K562 (cell line): ENCODE results near the gene CCDC85C. TPM values are rescaled to one million over a fixed set of nuclear protein-coding genes. Genes with fewer than 3 reads are reported as not detected.

Experiments used
- ATAC-seq: fragments of 200-7000 bp; cut with Tn5 transposase; 3 replicates; pipeline ENCODE4 v1.9.1; 2020; ENCODE audit warnings: moderate library complexity
- BruUV-seq: library from RNA; stranded (reverse); fragments of 400-500 nt; replicated peaks from 2 replicates; lab custom pipeline; 2021; lab: Mats Ljungman, UMichigan
- CTCF ChIA-PET: fragments of 300-600 bp; formaldehyde crosslinking; extraction: SDS; loops from one replicate; lab custom pipeline; 2021; ENCODE audit warnings: low intra/inter-chr PET ratio; lab: Yijun Ruan, JAX
- POLR2A ChIA-PET: fragments of 300-600, 350-650 bp; sonication (Branson Sonifier 250); formaldehyde crosslinking; extraction: SDS; loops from one replicate; lab custom pipeline; 2021; ENCODE audit warnings: antibody characterized with exemption, inconsistent platforms; lab: Yijun Ruan, JAX
- DNase-seq, 4 experiments: peaks; one replicate each; pipeline versions ENCODE4 v3.0.0 to v3.0.0-alpha.2; 2011 to 2018; ENCODE audit warnings: low spot score in 3 of 4, mixed read lengths in 3 of 4; ENCODE audit errors: extremely low read depth in 1 of 4
- FAIRE-seq: peaks from 2 replicates; lab custom pipeline; 2011; peaks lifted over from hg19 to GRCh38; lab: Jason Lieb, UNC
- H2AFZ ChIP-seq: 2 replicates; pipeline ENCODE4 v1.6.0; 2011; ENCODE audit warnings: low read depth, low read length, control low read depth, inconsistent platforms
- H3K27ac ChIP-seq: fragments of 200-600 bp; 3 replicates; pipeline ENCODE4 v1.8.0; 2011; ENCODE audit warnings: low read depth, mild to moderate bottlenecking, control low read depth, inconsistent platforms, low read length, moderate library complexity, mixed read lengths; ENCODE audit errors: extremely low read depth
- H3K27me3 ChIP-seq, 2 experiments: fragments of 300-600 bp in 1 of 2; 2 replicates in 1 of 2; 3 replicates in 1 of 2; pipeline versions ENCODE4 v1.6.0 to v1.8.0; 2011; ENCODE audit warnings: inconsistent platforms in 2 of 2, low read length in 2 of 2, mild to moderate bottlenecking in 1 of 2, mixed read lengths in 1 of 2, moderate library complexity in 1 of 2; ENCODE audit not compliant: control insufficient read depth in 2 of 2, insufficient read depth in 2 of 2
- H3K36me3 ChIP-seq: fragments of 300-600 bp; 3 replicates; pipeline ENCODE4 v1.8.0; 2011; ENCODE audit warnings: mild to moderate bottlenecking, low read length, inconsistent platforms; ENCODE audit not compliant: control insufficient read depth, insufficient read depth
- H3K4me1 ChIP-seq, 2 experiments: fragments of 200-600 bp in 1 of 2; replicated peaks in 1 of 2; 2 replicates in 1 of 2; 3 replicates in 1 of 2; pipeline versions ENCODE4 v1.5.1 to v1.8.0; 2011; ENCODE audit warnings: inconsistent platforms in 2 of 2, low read length in 2 of 2, mild to moderate bottlenecking in 1 of 2, mixed read lengths in 1 of 2, moderate library complexity in 1 of 2; ENCODE audit not compliant: control insufficient read depth in 2 of 2, insufficient read depth in 2 of 2
- H3K4me2 ChIP-seq: 2 replicates; pipeline ENCODE4 v1.6.1; 2011; ENCODE audit warnings: low read length, control low read depth, inconsistent platforms, mixed read lengths; ENCODE audit not compliant: insufficient read depth
- H3K4me3 ChIP-seq: fragments of 200-600 bp; sonication (generic), shearing (Covaris generic); 2 replicates; pipeline ENCODE4 v1.5.1; 2016; ENCODE audit warnings: control low read depth, inconsistent platforms
- H3K79me2 ChIP-seq: fragments of 200-600 bp; 3 replicates; pipeline ENCODE4 v1.8.0; 2011; ENCODE audit warnings: low read length, inconsistent platforms; ENCODE audit not compliant: control insufficient read depth, insufficient read depth
- H3K9ac ChIP-seq, 2 experiments: 2 replicates each; pipeline versions ENCODE4 v1.6.0 to v1.6.1; 2011; ENCODE audit warnings: low read depth in 2 of 2, low read length in 2 of 2, control low read depth in 1 of 2, inconsistent platforms in 1 of 2, mild to moderate bottlenecking in 1 of 2, mixed read lengths in 1 of 2; ENCODE audit not compliant: insufficient read depth in 1 of 2
- H3K9me1 ChIP-seq: one replicate; pipeline ENCODE4 v1.6.0; 2011; ENCODE audit warnings: inconsistent platforms, mild to moderate bottlenecking, low read length, moderate library complexity; ENCODE audit not compliant: control insufficient read depth, insufficient read depth
- H3K9me3 ChIP-seq: replicated peaks from 2 replicates; pipeline ENCODE4 v1.5.1; 2011; ENCODE audit warnings: low read depth, low read length, inconsistent platforms; ENCODE audit not compliant: control insufficient read depth, insufficient read depth
- H4K20me1 ChIP-seq: replicated peaks from 2 replicates; pipeline ENCODE4 v1.6.1; 2011; ENCODE audit warnings: low read length, inconsistent platforms, mixed read lengths; ENCODE audit not compliant: control insufficient read depth, insufficient read depth
- CUX1 ChIP-seq: fragments of 200-800 bp; sonication (Bioruptor generic); IDR thresholded peaks from 2 replicates; pipeline ENCODE4 v1.6.1; 2016; ENCODE audit warnings: missing genetic modification characterization, missing compliant biosample characterization
- EP400 ChIP-seq: fragments of 450-650 bp; IDR thresholded peaks from 2 replicates; pipeline ENCODE4 v1.6.1; 2017; ENCODE audit warnings: antibody characterized with exemption, mild to moderate bottlenecking, moderate library complexity
- MTF1 ChIP-seq: fragments of 250-450 bp; sonication (Bioruptor Pico); IDR thresholded peaks from 2 replicates; pipeline ENCODE4 v1.9.0; 2021; ENCODE audit warnings: moderate library complexity, mild to moderate bottlenecking, inconsistent platforms, borderline replicate concordance
- PBX2 ChIP-seq, 2 experiments: IDR thresholded peaks in 1 of 2; conservative IDR thresholded peaks in 1 of 2; 2 replicates each; pipeline ENCODE4 v1.6.1; 2016; ENCODE audit warnings: low read depth in 2 of 2, mild to moderate bottlenecking in 1 of 2, missing compliant biosample characterization in 1 of 2, missing genetic modification characterization in 1 of 2, moderate library complexity in 1 of 2
- RAD51 ChIP-seq: fragments of 450-650 bp; IDR thresholded peaks from 2 replicates; pipeline ENCODE4 v1.7.1; 2016; ENCODE audit warnings: low read depth, mild to moderate bottlenecking, borderline replicate concordance
- TAF15 ChIP-seq: fragments of 200-400 bp; formaldehyde crosslinking; IDR thresholded peaks from 2 replicates; pipeline ENCODE4 v1.6.1; 2017; ENCODE audit warnings: mild to moderate bottlenecking, low read depth, low read length, moderate library complexity
- TRIM25 ChIP-seq: fragments of 450-650 bp; IDR thresholded peaks from 2 replicates; pipeline ENCODE4 v1.7.0; 2016; ENCODE audit warnings: borderline replicate concordance
- ZNF408 ChIP-seq: fragments of 250-450 bp; sonication (Bioruptor Pico); IDR thresholded peaks from 2 replicates; pipeline ENCODE4 v1.4.0; 2020; ENCODE audit warnings: low read depth, mild to moderate bottlenecking, moderate library complexity
- ZNF445 ChIP-seq: fragments of 250-450 bp; sonication (Bioruptor Pico); IDR thresholded peaks from 2 replicates; pipeline ENCODE4 v1.4.0; 2020; ENCODE audit warnings: low read depth, mild to moderate bottlenecking, moderate library complexity
- ZNF511 ChIP-seq: sonication (generic); formaldehyde crosslinking; IDR thresholded peaks from 2 replicates; pipeline ENCODE4 v1.8.0; 2022; ENCODE audit warnings: mild to moderate bottlenecking, missing genetic modification reagents
- ZNF699 ChIP-seq: fragments of 250-450 bp; sonication (Bioruptor Pico); IDR thresholded peaks from 2 replicates; pipeline ENCODE4 v1.8.0; 2021; ENCODE audit warnings: mild to moderate bottlenecking, moderate library complexity; ENCODE audit not compliant: insufficient replicate concordance
- WGBS: fragments of 100-300 bp; shearing (Covaris generic); methylation state at CpG from one replicate; pipeline ENCODE4 v1.1.6; 2016; ENCODE audit warnings: low coverage, mixed read lengths; ENCODE audit not compliant: insufficient coverage; ENCODE audit errors: missing lambda C conversion rate; 5-methylcytosine and 5-hydroxymethylcytosine counted together
- in situ Hi-C: fragments of 300-500 bp; cut with MboI; formaldehyde crosslinking; loops from 4 replicates; pipeline ENCODE4 v1.15.0; 2018; ENCODE audit warnings: inconsistent platforms, mixed read lengths
- intact Hi-C: fragments of 100-400 bp; cut with micrococcal nuclease; formaldehyde crosslinking; loops from 2 replicates; pipeline ENCODE4 v1.14.2; 2022
- polyA plus RNA-seq, 8 experiments: library from polyadenylated mRNA; depleted of rRNA in 4 of 8; stranded (reverse) in 5 of 8; unstranded in 3 of 8; fragments of >200 nt; fragmentation: Nextera tagmentation in 2 of 8; fragmentation: Illumina TruSeq in 1 of 8; extraction: Ambion mirVana in 2 of 8; extraction: Trizol in 1 of 8; gene quantifications; 2 replicates each; pipeline versions ENCODE4 v1.2.1 to v1.2.3, GENCODE V29; 2011 to 2014; ENCODE audit warnings: inconsistent platforms in 1 of 8, missing spikeins in 1 of 8
- total RNA-seq, 7 experiments: library from RNA; depleted of rRNA in 6 of 7; stranded (reverse); fragments of >200 nt in 6 of 7; fragmentation: Illumina TruSeq in 2 of 7; extraction: Trizol in 2 of 7; gene quantifications; 2 replicates each; pipeline versions ENCODE4 v1.2.1 to v1.2.3, GENCODE V29; 2011 to 2021; ENCODE audit warnings: low replicate concordance in 1 of 7

Gene CCDC85C
- total and polyA plus RNA-seq, 9 of the 15 experiments (the other 6 are each of a cell fraction or from before 2014, with no cell fraction given): 0.18 to 22.0 (median 6.3) TPM

GRCh38 chr14:99481745-99482099 is 122.3 kb downstream of the CCDC85C start:
- peaks cover 91% of the 10 kb centered on the region for H3K79me2 ChIP-seq
- WGBS: 1% methylated on average over 11 of the region's 17 CpGs
- DNase-seq: peak in 3 of 4 experiments; percentile 12 to 39 (median 15)
- H3K27me3 ChIP-seq: no peaks in the 10 kb centered on the region
- in situ Hi-C loops: no loop called here
- peak overlapping the region; percentile 87 for H3K27ac ChIP-seq
- H3K4me1 ChIP-seq: peaks cover 8 to 24% of the 10 kb centered on the region in 2 experiments; a peak in 4 of 5 replicates
- ATAC-seq: no peak
- FAIRE-seq: no peak
- H3K36me3 ChIP-seq: no peaks in the 10 kb centered on the region
- TSS peak; percentile 56 for BruUV-seq
- H3K9me1 ChIP-seq: no peaks in the 10 kb centered on the region
- ChIA-PET POLR2A (interaction anchor here (1.0 to 1.6 kb wide), 3 partner anchors 10 to 202 kb away, joined by 3 to 4 read pairs (median 3); partner anchors contain the start of gene CYP46A1), CTCF (no interaction called here)
- H3K4me2 ChIP-seq: peak overlapping the region; percentile 87
- H3K9me3 ChIP-seq: no peaks in the 10 kb centered on the region
- intact Hi-C loops: no loop called here
- no peak overlapping the region; the same call in 1 of the 2 replicates for H2AFZ ChIP-seq
- H3K4me3 ChIP-seq: peak overlapping the region; percentile 91
- peak overlapping the region; percentile 77 to 99 for H3K9ac ChIP-seq
- peaks cover 32% of the 10 kb centered on the region for H4K20me1 ChIP-seq
- TF ChIP-seq PBX2 (CRISPR knock-in tag; IDR thresholded peaks at IDR 0.05; ENCODE audit: low read depth): no peak
- TF ChIP-seq PBX2 (tag; conservative IDR thresholded peaks at IDR 0.05; ENCODE audit: low read depth): no peak
- TF ChIP-seq ZNF445 (CRISPR knock-in tag): no peak
- TF ChIP-seq ZNF699 (CRISPR knock-in tag): no peak
- no peak for TF ChIP-seq MTF1 (CRISPR knock-in tag)
- no peak for TF ChIP-seq TAF15
- TF ChIP-seq CUX1 (CRISPR knock-in tag): no peak
- no peak for TF ChIP-seq ZNF408 (CRISPR knock-in tag)
- TF ChIP-seq TRIM25: no peak
- no peak for TF ChIP-seq RAD51
- TF ChIP-seq ZNF511 (CRISPR knock-in tag): no peak
- no peak for TF ChIP-seq EP400
